Posterior cingulate gyrus (tissue), 11 donors: ENCODE data around the gene TLE6.
A peak's percentile ranks its signal among the peaks of the same experiment; 100 is the strongest.
"Not testable (repeated sequence)": the region's sequence is repeated elsewhere in the genome, so short reads cannot be mapped to it uniquely, and the experiment has no call there.

Experiments
- DNase-seq, 10 donors: peaks; one replicate each; pipeline versions ENCODE4 v3.0.0 to v3.0.0-alpha.2; 2020 to 2021; ENCODE audit warnings: mixed read lengths in 3 of 10
- intact Hi-C: fragments of 100-400 bp; cut with DNase I; formaldehyde crosslinking; loops from one replicate; pipeline ENCODE4 v1.15.1; 2023

TLE6 gene

DNA sequence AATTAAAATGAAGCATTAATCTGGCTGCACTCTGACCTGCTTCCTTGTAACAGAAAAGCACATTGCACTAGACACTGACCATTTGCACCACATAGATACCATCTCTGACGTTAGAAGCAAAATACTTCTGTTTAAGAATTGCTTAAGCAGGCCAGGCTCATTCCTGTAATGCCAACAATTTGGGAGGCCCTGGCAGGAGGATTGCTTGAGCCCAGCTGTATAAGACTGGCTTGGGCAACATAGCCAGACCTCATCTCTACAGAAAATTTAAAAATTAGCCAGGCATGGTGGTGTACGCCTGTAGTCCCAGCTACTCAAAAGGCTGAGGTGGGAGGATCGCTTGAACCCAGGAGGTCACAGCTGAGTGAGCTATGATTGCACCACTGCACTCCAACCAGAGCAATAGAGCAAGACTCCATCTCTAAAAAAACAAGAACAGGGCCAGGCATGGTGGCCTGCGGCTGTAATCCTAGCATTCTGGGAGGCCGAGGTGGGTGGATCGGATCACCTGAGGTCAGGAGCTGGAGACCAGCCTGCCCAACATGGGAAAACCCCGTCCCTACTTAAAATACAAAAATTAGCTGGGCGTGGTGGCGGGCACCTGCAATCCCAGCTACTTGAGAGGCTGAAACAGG, 7.0 kb upstream of the TLE6 start:
- DNase-seq, result no peak
- intact Hi-C loops, result no loop called here

DNA sequence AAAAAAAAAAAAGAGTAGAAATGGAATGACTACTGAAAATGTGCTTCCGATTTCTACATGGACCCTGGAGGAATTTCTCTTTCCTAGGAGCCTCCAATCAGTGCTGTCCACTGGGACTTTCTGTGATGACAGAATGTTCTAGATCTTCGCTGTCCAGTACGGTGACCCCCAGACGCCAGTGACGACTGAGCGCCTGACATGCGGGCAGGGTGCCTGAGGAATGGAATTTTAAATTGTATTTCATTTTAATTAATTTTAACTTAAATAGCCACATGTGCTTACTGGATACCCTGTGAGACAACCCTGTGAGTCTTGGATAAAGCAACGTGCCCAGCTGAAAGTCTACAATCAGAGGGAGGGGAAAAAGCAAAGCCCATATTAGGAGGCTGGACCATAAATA, 4.1 kb upstream of the TLE6 start:
- no peak for DNase-seq
- intact Hi-C loops, result no loop called here

- no peak for DNase-seq
- intact Hi-C loops, result no loop called here
Observed at GRCh38 chr19:2974342-2975041, 2.9 kb upstream of the TLE6 start.

GRCh38 chr19:2976609-2977000, 759 bp upstream of the TLE6 start:
- intact Hi-C loops, result no loop called here
- no peak for DNase-seq

GRCh38 chr19:2977746-2978138, 378 bp downstream of the TLE6 start:
- no peak for DNase-seq
- intact Hi-C loops, result loop anchor here (1.0 kb wide), 1 partner anchor 59 kb away; no protein-coding TSS in a partner anchor

DNA sequence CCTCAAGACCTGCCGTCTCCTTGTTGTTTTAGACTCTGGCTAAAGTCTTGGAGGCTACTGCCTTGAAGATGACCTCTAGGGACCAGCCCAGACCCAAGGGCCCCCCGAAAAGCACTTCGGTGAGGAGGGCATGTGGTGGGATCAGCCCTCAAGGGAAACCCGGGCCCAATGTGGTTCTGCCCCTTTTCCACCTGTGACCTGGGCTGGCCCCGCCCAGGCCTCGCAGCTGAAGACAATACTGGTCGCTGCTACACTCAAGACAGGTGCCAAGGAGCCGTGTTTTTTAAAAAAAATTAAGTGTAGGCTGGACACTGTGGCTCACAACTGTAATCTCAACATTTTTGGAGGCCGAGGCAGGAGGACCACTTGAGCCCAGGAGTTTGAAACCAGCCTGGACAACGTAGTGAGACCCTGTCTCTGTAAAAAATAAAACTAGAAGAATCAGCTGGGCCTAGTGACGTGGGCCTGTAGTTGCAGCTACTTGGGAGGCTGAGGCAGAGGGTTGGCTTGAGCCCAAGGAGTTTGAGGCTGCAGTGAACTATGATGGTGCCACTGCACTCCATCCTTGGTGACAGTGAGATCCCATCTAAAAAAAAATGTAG, 903 bp downstream of the TLE6 start:
- intact Hi-C loops, result no loop called here
- no peak for DNase-seq

DNA sequence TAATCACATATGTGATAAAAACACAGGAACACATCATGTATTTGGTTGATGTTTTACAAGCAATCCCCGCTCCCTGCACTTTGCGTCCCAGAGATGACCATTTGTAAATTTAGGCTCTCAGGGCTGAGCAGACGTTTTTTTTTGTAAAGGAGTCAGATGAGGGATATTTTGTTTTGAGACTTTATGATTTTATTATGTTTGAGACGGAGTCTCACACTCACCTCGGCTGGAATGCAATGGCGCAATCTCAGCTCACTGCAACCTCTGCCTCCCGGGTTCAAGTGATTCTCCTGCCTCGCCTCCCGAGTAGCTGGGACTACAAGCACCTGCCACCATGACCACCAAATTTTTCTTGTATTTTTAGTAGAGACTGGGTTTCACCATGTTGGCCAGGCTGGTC, 1.4 kb downstream of the TLE6 start:
- intact Hi-C loops, result no loop called here
- no peak for DNase-seq

- no peak for DNase-seq
- intact Hi-C loops, result no loop called here
Observed at GRCh38 chr19:2981898-2982297, 4.5 kb downstream of the TLE6 start.

- DNase-seq, result no peak
- intact Hi-C loops, result no loop called here
Observed at GRCh38 chr19:2982561-2982960, 5.2 kb downstream of the TLE6 start.

- DNase-seq, result peak; percentile 42 to 95 (median 69)
- intact Hi-C loops, result no loop called here
Observed at GRCh38 chr19:2982983-2983350, 5.6 kb downstream of the TLE6 start.

GRCh38 chr19:2983351-2984214, 6.2 kb downstream of the TLE6 start:
- intact Hi-C loops, result no loop called here
- peak; percentile 35 to 95 (median 58) for DNase-seq

DNA sequence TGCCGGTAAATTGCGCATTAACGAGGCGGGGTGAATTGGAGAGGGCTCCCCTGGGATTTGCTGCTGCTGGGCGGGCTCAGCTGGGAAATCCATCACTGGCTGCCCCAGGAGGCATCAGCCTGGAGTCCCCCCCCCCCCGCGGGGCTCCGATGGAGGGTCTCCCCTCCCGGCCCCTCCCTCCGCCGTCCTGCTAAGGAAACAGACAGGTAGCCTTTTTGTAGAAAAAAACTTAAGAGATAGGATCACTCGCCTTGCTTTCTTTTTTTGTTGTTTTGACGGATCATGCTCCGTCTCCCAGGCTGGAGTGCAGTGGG, 6.8 kb downstream of the TLE6 start:
- DNase-seq, result no peak
- intact Hi-C loops, result no loop called here

- DNase-seq, result no peak
Observed at GRCh38 chr19:2986951-2987524, 9.7 kb downstream of the TLE6 start.

DNA sequence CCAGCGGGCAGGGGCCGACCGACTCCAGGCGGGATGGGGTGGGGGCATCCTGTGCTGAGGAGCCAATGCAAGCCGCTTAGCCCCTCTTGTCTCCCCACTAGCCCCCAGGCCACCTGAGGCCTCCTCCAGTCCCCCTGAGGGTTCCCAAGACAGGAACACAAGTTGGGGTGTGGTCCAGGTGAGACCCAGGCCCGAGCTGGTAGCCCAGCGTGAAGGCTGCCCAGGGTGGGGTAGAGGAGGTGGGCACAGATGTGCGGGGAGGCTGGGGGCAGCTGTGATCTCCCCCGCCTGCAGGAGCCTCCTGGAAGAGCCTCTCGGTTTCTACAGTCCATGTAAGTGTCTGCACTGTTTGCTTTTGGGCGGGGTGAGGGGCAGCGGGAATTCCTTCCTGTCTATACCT, 10.4 kb downstream of the TLE6 start:
- DNase-seq, result no peak
- intact Hi-C loops, result no loop called here

More at GRCh38 chr19:2986951-2987524, 9.7 kb downstream of the TLE6 start:
- intact Hi-C loops, result no loop called here

DNA sequence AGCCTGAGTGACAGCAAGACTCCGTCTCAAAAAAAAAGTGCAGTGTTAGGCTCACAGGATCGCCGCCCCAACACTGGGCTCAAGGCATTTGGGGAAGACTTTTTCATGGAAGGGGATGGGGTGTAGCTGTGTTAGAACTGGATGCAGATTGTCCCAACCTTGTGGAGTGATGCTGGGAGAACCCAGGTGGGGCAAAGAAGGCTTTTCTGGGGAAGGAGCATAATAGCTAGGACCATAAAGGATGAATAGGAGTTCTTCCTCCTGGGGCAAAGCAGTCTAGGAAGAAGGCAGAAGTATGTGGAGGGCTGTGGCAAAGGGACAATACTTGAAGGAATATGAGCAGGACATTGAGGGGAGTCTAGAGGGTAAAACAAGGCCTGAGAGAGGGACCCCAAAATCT, 11.2 kb downstream of the TLE6 start:
- intact Hi-C loops, result no loop called here
- no peak for DNase-seq

- intact Hi-C loops, result no loop called here
- no peak for DNase-seq
Observed at GRCh38 chr19:2989236-2989946, 12.0 kb downstream of the TLE6 start.

- DNase-seq, intact Hi-C loops: not testable (repeated sequence)
Observed at GRCh38 chr19:2992333-2992732, 15.0 kb downstream of the TLE6 start.

GRCh38 chr19:2992958-2993357, 15.6 kb downstream of the TLE6 start:
- intact Hi-C loops, result no loop called here
- DNase-seq, result no peak

DNA sequence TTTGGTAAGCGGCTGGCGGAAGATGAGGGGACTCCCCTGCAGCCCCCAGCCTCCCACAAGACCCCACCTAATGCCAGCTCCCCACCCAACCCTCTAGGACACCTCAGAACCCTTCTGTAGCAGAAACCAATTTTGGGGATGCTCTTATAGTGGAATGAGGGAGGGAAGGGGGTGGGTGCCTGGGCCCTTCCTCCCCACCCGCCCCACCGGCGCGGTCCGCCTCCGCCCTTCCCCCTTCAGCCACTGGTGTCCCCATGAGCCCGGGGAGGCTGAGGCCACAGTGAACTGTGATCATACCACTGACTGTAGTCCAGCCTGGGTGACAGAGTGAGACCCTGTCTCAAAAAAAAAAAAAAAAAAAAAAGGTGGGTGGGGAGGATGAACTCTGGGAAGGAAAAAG, 16.2 kb downstream of the TLE6 start:
- intact Hi-C loops, result no loop called here
- no peak for DNase-seq

DNA sequence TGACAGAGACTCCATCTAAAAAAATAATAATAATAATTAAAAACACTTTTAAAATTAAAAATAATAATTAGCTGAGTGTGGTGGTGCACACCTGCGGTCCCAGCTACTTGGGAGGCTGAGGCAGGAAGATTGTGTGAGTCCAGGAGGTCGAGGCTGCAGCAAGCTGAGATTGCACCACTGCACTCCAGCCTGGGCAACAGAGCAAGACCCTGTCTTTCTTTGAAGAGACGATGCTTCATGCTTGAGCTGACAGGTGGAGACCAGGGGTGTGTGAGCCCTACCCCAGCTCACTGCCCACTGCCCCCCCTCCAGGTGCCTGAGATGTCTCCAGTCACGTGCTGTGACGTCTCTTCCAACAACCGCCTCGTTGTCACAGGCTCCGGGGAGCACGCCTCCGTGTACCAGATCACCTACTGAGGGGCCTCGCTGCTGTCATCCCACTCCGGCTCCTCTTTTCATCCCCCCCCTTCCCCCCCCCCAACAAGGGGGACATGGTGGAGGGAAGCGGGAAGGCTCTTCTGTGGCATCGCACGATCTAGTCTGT, 17.3 kb downstream of the TLE6 start:
- intact Hi-C loops, result no loop called here
- DNase-seq, result no peak
